Measurements from ENCODE around the gene KCNJ5.

GRCh38 chr11:128919216-128919615, 28.1 kb downstream of the KCNJ5 start:
- TF ChIP-seq CTCF (optimal IDR thresholded peaks at IDR 0.05 in 1 of 3, IDR thresholded peaks at IDR 0.05 in 1 of 3, conservative IDR thresholded peaks at IDR 0.05 in 1 of 3; ENCODE audit: extremely low read depth in 1 of 3, insufficient read depth in 2 of 3, low read length in 3 of 3): no peak
- no peak for TF ChIP-seq EZH2 (IDR thresholded peaks at IDR 0.05; ENCODE audit: low read length)
